IMR-90 (cell line): ENCODE results near the gene SMG1. TPM values are rescaled to one million over a fixed set of nuclear protein-coding genes. Genes with fewer than 3 reads are reported as not detected.

ENCODE experiments used
- ATAC-seq: fragments of 200-7000 bp; cut with Tn5 transposase; 2 replicates; pipeline ENCODE4 v1.9.1; 2020; ENCODE audit warnings: low read depth, mild to moderate bottlenecking, moderate library complexity
- BruUV-seq: library from RNA; stranded (reverse); fragments of 400-500 nt; replicated peaks from 2 replicates; lab custom pipeline; 2021; lab: Mats Ljungman, UMichigan
- CTCF ChIA-PET: fragments of 300-600 bp; formaldehyde crosslinking; extraction: SDS; loops from one replicate; lab custom pipeline; 2021; ENCODE audit warnings: antibody characterized with exemption; lab: Yijun Ruan, JAX
- POLR2A ChIA-PET: fragments of 300-600 bp; sonication (Branson Sonifier 250); formaldehyde crosslinking; loops from one replicate; lab custom pipeline; 2022; ENCODE audit warnings: antibody characterized with exemption; ENCODE audit not compliant: unreplicated experiment; lab: Charles Lee
- DNase-seq: peaks from one replicate; pipeline ENCODE4 v3.0.0; 2013
- H2AFZ ChIP-seq: replicated peaks from 2 replicates; pipeline ENCODE3; 2013; ENCODE audit warnings: low read length, mild to moderate bottlenecking; ENCODE audit not compliant: poor library complexity
- H2AK5ac ChIP-seq: 2 replicates; pipeline ENCODE4 v1.6.1; 2013; ENCODE audit warnings: low read depth, low read length, inconsistent platforms
- H2AK9ac ChIP-seq: replicated peaks from 2 replicates; pipeline ENCODE3; 2013; ENCODE audit warnings: mild to moderate bottlenecking, low read depth, low read length, moderate library complexity; ENCODE audit not compliant: poor library complexity
- H2BK120ac ChIP-seq: 2 replicates; pipeline ENCODE4 v1.6.1; 2013; ENCODE audit warnings: low read depth, low read length, inconsistent platforms
- H2BK15ac ChIP-seq: 3 replicates; pipeline ENCODE4 v1.6.1; 2013; ENCODE audit warnings: low read depth, low read length, inconsistent platforms
- H2BK20ac ChIP-seq: 2 replicates; pipeline ENCODE4 v1.6.1; 2013; ENCODE audit warnings: low read depth, mild to moderate bottlenecking, inconsistent platforms, low read length, moderate library complexity
- H2BK5ac ChIP-seq: 2 replicates; pipeline ENCODE4 v1.6.1; 2013; ENCODE audit warnings: mild to moderate bottlenecking, low read depth, low read length, inconsistent platforms; ENCODE audit not compliant: poor library complexity, severe bottlenecking
- H3K14ac ChIP-seq: replicated peaks from 2 replicates; pipeline ENCODE4 v1.6.1; 2013; ENCODE audit warnings: low read depth, low read length, inconsistent platforms
- H3K18ac ChIP-seq: 2 replicates; pipeline ENCODE4 v1.6.1; 2013; ENCODE audit warnings: low read depth, low read length, control low read depth
- H3K23ac ChIP-seq: 2 replicates; pipeline ENCODE4 v1.6.1; 2013; ENCODE audit warnings: low read depth, low read length, inconsistent platforms
- H3K27ac ChIP-seq: 2 replicates; pipeline ENCODE4 v1.5.1; 2013; ENCODE audit warnings: mild to moderate bottlenecking, control low read depth, low read length; ENCODE audit not compliant: insufficient read depth
- H3K27me3 ChIP-seq: 2 replicates; pipeline ENCODE4 v1.6.1; 2013; ENCODE audit warnings: low read length; ENCODE audit not compliant: control insufficient read depth, insufficient read depth
- H3K36me3 ChIP-seq: 2 replicates; pipeline ENCODE4 v1.6.1; 2013; ENCODE audit warnings: low read length, mixed read lengths; ENCODE audit not compliant: control insufficient read depth, insufficient read depth
- H3K4ac ChIP-seq: 2 replicates; pipeline ENCODE4 v1.6.1; 2013; ENCODE audit warnings: low read depth, low read length, inconsistent platforms
- H3K4me1 ChIP-seq: 2 replicates; pipeline ENCODE4 v1.6.1; 2013; ENCODE audit warnings: low read length, mixed read lengths; ENCODE audit not compliant: control insufficient read depth, insufficient read depth
- H3K4me2 ChIP-seq: 2 replicates; pipeline ENCODE4 v1.6.1; 2013; ENCODE audit warnings: low read depth, mild to moderate bottlenecking, control low read depth, low read length, moderate library complexity
- H3K4me3 ChIP-seq: 2 replicates; pipeline ENCODE4 v1.5.1; 2013; ENCODE audit warnings: low read depth, mild to moderate bottlenecking, control low read depth, low read length, moderate library complexity; ENCODE audit not compliant: insufficient read depth
- H3K56ac ChIP-seq: 2 replicates; pipeline ENCODE4 v1.6.1; 2013; ENCODE audit warnings: low read length, inconsistent platforms; ENCODE audit not compliant: insufficient read depth; ENCODE audit errors: extremely low read depth
- H3K79me1 ChIP-seq, 2 experiments: 2 replicates each; pipeline ENCODE4 v1.6.1; 2013; ENCODE audit warnings: low read length in 2 of 2, inconsistent platforms in 1 of 2, low read depth in 1 of 2
- H3K9ac ChIP-seq: 2 replicates; pipeline ENCODE4 v1.6.1; 2013; ENCODE audit warnings: low read depth, low read length, control low read depth
- H3K9me1 ChIP-seq: 2 replicates; pipeline ENCODE4 v1.6.1; 2013; ENCODE audit warnings: low read length, inconsistent platforms; ENCODE audit not compliant: insufficient read depth
- H3K9me3 ChIP-seq: 2 replicates; pipeline ENCODE4 v1.6.1; 2013; ENCODE audit warnings: low read length; ENCODE audit not compliant: control insufficient read depth, insufficient read depth
- H4K20me1 ChIP-seq: 2 replicates; pipeline ENCODE4 v1.6.1; 2013; ENCODE audit warnings: low read length, inconsistent platforms; ENCODE audit not compliant: insufficient read depth
- H4K5ac ChIP-seq: 2 replicates; pipeline ENCODE4 v1.6.1; 2013; ENCODE audit warnings: mild to moderate bottlenecking, low read depth, low read length, control low read depth
- H4K8ac ChIP-seq, 2 experiments: 2 replicates each; pipeline ENCODE4 v1.6.1; 2013; ENCODE audit warnings: low read depth in 2 of 2, low read length in 2 of 2, control low read depth in 1 of 2, inconsistent platforms in 1 of 2
- H4K91ac ChIP-seq: 2 replicates; pipeline ENCODE4 v1.6.1; 2013; ENCODE audit warnings: low read depth, low read length, inconsistent platforms; ENCODE audit not compliant: insufficient read depth
- BHLHE40 ChIP-seq: fragments of 150-350 bp; IDR thresholded peaks from 2 replicates; pipeline ENCODE4 v1.6.1; 2016; ENCODE audit warnings: mild to moderate bottlenecking, low read depth, low read length
- CEBPB ChIP-seq: IDR thresholded peaks from 2 replicates; pipeline ENCODE4 v1.6.1; 2012; ENCODE audit warnings: low read depth, low read length, improper control_type of control experiment
- CHD1 ChIP-seq: IDR thresholded peaks from 2 replicates; pipeline ENCODE4 v1.6.1; 2012; ENCODE audit warnings: low read depth, low read length, improper control_type of control experiment
- CTCF ChIP-seq: conservative IDR thresholded peaks from 2 replicates; pipeline ENCODE4 v1.5.1; 2012; ENCODE audit warnings: mild to moderate bottlenecking, low read depth, low read length, improper control_type of control experiment
- ELK1 ChIP-seq: fragments of 150-350 bp; IDR thresholded peaks from 2 replicates; pipeline ENCODE4 v1.6.1; 2016; ENCODE audit warnings: low read depth, mild to moderate bottlenecking, low read length, moderate library complexity, borderline replicate concordance
- MAFK ChIP-seq: IDR thresholded peaks from 2 replicates; pipeline ENCODE4 v1.6.1; 2012; ENCODE audit warnings: low read depth, low read length, improper control_type of control experiment
- MAZ ChIP-seq: IDR thresholded peaks from 2 replicates; pipeline ENCODE4 v1.6.1; 2012; ENCODE audit warnings: low read depth, mild to moderate bottlenecking, low read length, improper control_type of control experiment, moderate library complexity, borderline replicate concordance
- MXI1 ChIP-seq: IDR thresholded peaks from 2 replicates; pipeline ENCODE4 v1.6.1; 2012; ENCODE audit warnings: low read depth, mild to moderate bottlenecking, low read length, moderate library complexity, borderline replicate concordance
- NFE2L2 ChIP-seq: fragments of 150-350 bp; IDR thresholded peaks from 2 replicates; pipeline ENCODE4 v1.6.1; 2016; ENCODE audit warnings: low read depth, mild to moderate bottlenecking, low read length
- POLR2A ChIP-seq: IDR thresholded peaks from 2 replicates; pipeline ENCODE4 v1.6.1; 2012; ENCODE audit warnings: mild to moderate bottlenecking, low read depth, low read length
- RAD21 ChIP-seq: IDR thresholded peaks from 2 replicates; pipeline ENCODE4 v1.6.1; 2012; ENCODE audit warnings: low read length, improper control_type of control experiment
- SMC3 ChIP-seq: fragments of 150-350 bp; IDR thresholded peaks from 2 replicates; pipeline ENCODE4 v1.6.1; 2016; ENCODE audit warnings: low read depth, mild to moderate bottlenecking, antibody characterized with exemption, low read length, moderate library complexity
- USF2 ChIP-seq: fragments of 150-350 bp; IDR thresholded peaks from 2 replicates; pipeline ENCODE4 v1.6.1; 2017; ENCODE audit warnings: mild to moderate bottlenecking, antibody characterized with exemption, low read length, low read depth
- WGBS, 2 experiments: methylation state at CpG; one replicate each; pipeline versions ENCODE4 v1.1.5 to v1.1.7; 2013; ENCODE audit warnings: missing lambda C conversion rate in 2 of 2; ENCODE audit not compliant: insufficient read length in 1 of 2; ENCODE audit errors: extremely low coverage in 2 of 2; 5-methylcytosine and 5-hydroxymethylcytosine counted together
- dilution Hi-C: fragments of 300-500 bp; cut with HindIII; formaldehyde crosslinking; loops from one replicate; pipeline ENCODE4 v1.14.3; 2018; ENCODE audit warnings: low sequenced_read_pairs; ENCODE audit not compliant: unreplicated experiment
- in situ Hi-C: fragments of 300-500 bp; cut with MboI; formaldehyde crosslinking; loops from 3 replicates; pipeline ENCODE4 v1.14.3; 2019; ENCODE audit warnings: low sequenced_read_pairs, inconsistent platforms, mixed read lengths
- intact Hi-C: fragments of 100-400 bp; cut with micrococcal nuclease; formaldehyde crosslinking; loops from 2 replicates; pipeline ENCODE4 v1.10.0; 2022
- polyA plus RNA-seq, 3 experiments: library from polyadenylated mRNA; depleted of rRNA; stranded (reverse); fragments of >200 nt; gene quantifications; 2 replicates each; pipeline ENCODE4 v1.2.3, GENCODE V29; 2012; ENCODE audit warnings: low replicate concordance in 1 of 3
- total RNA-seq: library from RNA; depleted of rRNA; stranded (reverse); fragments of >200 nt; gene quantifications from 2 replicates; pipeline ENCODE4 v1.2.3, GENCODE V29; 2012

Gene SMG1
- total and polyA plus RNA-seq, 2 of the 4 experiments (the other 2 are of a cell fraction), result 13.4 to 53.8 TPM

GRCh38 chr16:18966791-18967190, 40.6 kb upstream of the SMG1 start (continued):
- no peak for TF ChIP-seq ELK1

- ChIA-PET POLR2A (no interaction called here), CTCF (no interaction called here)
- dilution Hi-C loops, result no loop called here
- intact Hi-C loops, result no loop called here
- no CpG with 5 or more reads among the region's 5 CpGs for WGBS, 2 experiments
- no peak overlapping the region for H2BK20ac ChIP-seq
- BruUV-seq, result no TSS peak
- H4K20me1 ChIP-seq, result no peaks in the 10 kb centered on the region
- no peak overlapping the region for H4K8ac ChIP-seq
- no peak overlapping the region for H3K4ac ChIP-seq
- no peak overlapping the region for H3K14ac ChIP-seq
- no peak overlapping the region for H2BK15ac ChIP-seq
- H4K91ac ChIP-seq, result no peak overlapping the region
- H3K56ac ChIP-seq, result no peak overlapping the region
- in situ Hi-C loops, result no loop called here
- no peak overlapping the region for H3K4me3 ChIP-seq
- no peak overlapping the region for H2AK9ac ChIP-seq
- H3K9me1 ChIP-seq, result no peaks in the 10 kb centered on the region
- no peaks in the 10 kb centered on the region for H3K9me3 ChIP-seq
- no peak for ATAC-seq
- no peak overlapping the region for H3K9ac ChIP-seq
- no peak overlapping the region for H3K4me2 ChIP-seq
- no peak overlapping the region for H3K18ac ChIP-seq
- no peak overlapping the region for H3K27ac ChIP-seq
- no peak for DNase-seq
- H3K23ac ChIP-seq, result no peak overlapping the region
- H2AK5ac ChIP-seq, result no peak overlapping the region
- H2AFZ ChIP-seq, result no peak overlapping the region
- peaks cover 3% of the 10 kb centered on the region; the same call in 1 of the 2 replicates for H3K27me3 ChIP-seq
- H4K5ac ChIP-seq, result no peak overlapping the region
- no peaks in the 10 kb centered on the region for H3K4me1 ChIP-seq
- no peak overlapping the region for H2BK5ac ChIP-seq
- no peak overlapping the region for H2BK120ac ChIP-seq
- H3K36me3 ChIP-seq, result no peaks in the 10 kb centered on the region
- H3K79me1 ChIP-seq, result no peaks in the 10 kb centered on the region
- TF ChIP-seq CHD1 (no peak), POLR2A (no peak), RAD21 (no peak), NFE2L2 (no peak), MAZ (no peak), USF2 (no peak), MAFK (no peak), MXI1 (no peak), ELK1 (no peak), CEBPB (no peak), SMC3 (no peak), BHLHE40 (no peak), CTCF (no peak)
These were observed 39.3 kb upstream of the SMG1 start for GRCh38 chr16:18965555-18965954.
